Immature natural killer cell (primary cell): ENCODE results near the gene SMOC2. TPM values are rescaled to one million over a fixed set of nuclear protein-coding genes. Genes with fewer than 3 reads are reported as not detected.
A peak's percentile ranks its signal among the peaks of the same experiment; 100 is the strongest.
"Not testable (repeated sequence)": the region's sequence is repeated elsewhere in the genome, so short reads cannot be mapped to it uniquely, and the experiment has no call there.

Experiments
- DNase-seq, 3 donors: peaks; one replicate each; pipeline ENCODE4 v3.0.0; 2022; ENCODE audit warnings: mixed read lengths in 1 of 3
- H3K27ac Mint-ChIP-seq, 6 donors: one replicate each; pipeline ENCODE4 v1.8.0; 2020; ENCODE audit warnings: mixed read lengths in 6 of 6, mild to moderate bottlenecking in 5 of 6, inconsistent platforms in 4 of 6, moderate library complexity in 3 of 6
- H3K27me3 Mint-ChIP-seq, 3 donors: one replicate each; pipeline ENCODE4 v1.8.0; 2020 to 2021; ENCODE audit warnings: low read depth in 3 of 3, mild to moderate bottlenecking in 3 of 3, mixed read lengths in 3 of 3, moderate library complexity in 3 of 3, inconsistent platforms in 1 of 3
- H3K36me3 Mint-ChIP-seq, 3 donors: one replicate each; pipeline ENCODE4 v1.8.0; 2020; ENCODE audit warnings: mixed read lengths in 3 of 3, inconsistent platforms in 2 of 3, mild to moderate bottlenecking in 2 of 3
- H3K4me1 Mint-ChIP-seq, 2 donors: one replicate each; pipeline ENCODE4 v1.8.0; 2020; ENCODE audit warnings: inconsistent platforms in 2 of 2, mild to moderate bottlenecking in 2 of 2, mixed read lengths in 2 of 2, moderate library complexity in 1 of 2
- H3K4me3 Mint-ChIP-seq, 5 donors: one replicate each; pipeline ENCODE4 v1.8.0; 2020; ENCODE audit warnings: mild to moderate bottlenecking in 5 of 5, mixed read lengths in 5 of 5, inconsistent platforms in 3 of 5, moderate library complexity in 3 of 5
- H3K9me3 Mint-ChIP-seq, 6 donors: one replicate each; pipeline ENCODE4 v1.8.0; 2020; ENCODE audit warnings: mild to moderate bottlenecking in 6 of 6, mixed read lengths in 6 of 6, inconsistent platforms in 4 of 6, moderate library complexity in 3 of 6
- polyA plus RNA-seq, 3 donors: library from polyadenylated mRNA; unstranded; fragments of 300-500 nt; fragmentation: Illumina TruSeq; gene quantifications; one replicate each; pipeline ENCODE4 v1.2.3, GENCODE V29; 2021

SMOC2 gene
- polyA plus RNA-seq, 3 donors from 2014 or later, result not detected

GRCh38 chr6:168686831-168687730 lies 246.1 kb downstream of the SMOC2 start:
- H3K36me3 Mint-ChIP-seq, result no peaks in the 10 kb centered on the region
- DNase-seq, result no peak
- no peaks in the 10 kb centered on the region for H3K4me1 Mint-ChIP-seq
- H3K27ac Mint-ChIP-seq, result peak overlapping the region in 1 of 6 donors; percentile 9
- no peaks in the 10 kb centered on the region for H3K9me3 Mint-ChIP-seq
- H3K4me3 Mint-ChIP-seq, result no peak overlapping the region
- peaks cover 0 to 5% (median 2%) of the 10 kb centered on the region in 3 donors for H3K27me3 Mint-ChIP-seq

- peaks cover under 1 to 2% (median 2%) of the 10 kb centered on the region in 3 donors for H3K27me3 Mint-ChIP-seq
Measured at GRCh38 chr6:168690271-168690670, 249.3 kb downstream of the SMOC2 start.

GRCh38 chr6:168691774-168692173 lies 250.8 kb downstream of the SMOC2 start:
- Mint-ChIP-seq H3K9me3 (peaks cover 0 to 4% (median 0%) of the 10 kb centered on the region in 6 donors), H3K27me3 (peaks cover 0 to 4% (median 2%) of the 10 kb centered on the region in 3 donors), H3K4me1 (no peaks in the 10 kb centered on the region), H3K4me3 (no peak overlapping the region), H3K36me3 (peaks cover 0 to 4% (median 0%) of the 10 kb centered on the region in 3 donors), H3K27ac (no peak overlapping the region)
- no peak for DNase-seq

More at GRCh38 chr6:168690271-168690670, 249.3 kb downstream of the SMOC2 start:
- Mint-ChIP-seq H3K4me1 (no peaks in the 10 kb centered on the region), H3K36me3 (no peaks in the 10 kb centered on the region), H3K4me3 (no peak overlapping the region), H3K9me3 (no peaks in the 10 kb centered on the region), H3K27ac (no peak overlapping the region)
- no peak for DNase-seq

GRCh38 chr6:168692193-168692914 lies 251.4 kb downstream of the SMOC2 start:
- DNase-seq, result no peak
- peaks cover 0 to 4% (median 0%) of the 10 kb centered on the region in 6 donors for H3K9me3 Mint-ChIP-seq
- H3K4me3 Mint-ChIP-seq, result no peak overlapping the region
- no peaks in the 10 kb centered on the region for H3K4me1 Mint-ChIP-seq
- H3K27me3 Mint-ChIP-seq, result peaks cover under 1 to 4% (median 4%) of the 10 kb centered on the region in 3 donors
- H3K27ac Mint-ChIP-seq, result no peak overlapping the region
- H3K36me3 Mint-ChIP-seq, result peaks cover 0 to 4% (median 0%) of the 10 kb centered on the region in 3 donors

GRCh38 chr6:168692915-168693257 lies 251.9 kb downstream of the SMOC2 start:
- DNase-seq, H3K4me1 Mint-ChIP-seq, H3K27me3 Mint-ChIP-seq, H3K27ac Mint-ChIP-seq, H3K4me3 Mint-ChIP-seq, H3K36me3 Mint-ChIP-seq, H3K9me3 Mint-ChIP-seq: not testable (repeated sequence)

GRCh38 chr6:168694797-168695196 lies 253.8 kb downstream of the SMOC2 start:
- H3K9me3 Mint-ChIP-seq, H3K27me3 Mint-ChIP-seq, H3K4me3 Mint-ChIP-seq, H3K27ac Mint-ChIP-seq, DNase-seq, H3K36me3 Mint-ChIP-seq, H3K4me1 Mint-ChIP-seq: not testable (repeated sequence)

- H3K27ac Mint-ChIP-seq, result no peak overlapping the region
- no peaks in the 10 kb centered on the region for H3K4me1 Mint-ChIP-seq
- peaks cover 0 to 4% (median 0%) of the 10 kb centered on the region in 3 donors for H3K36me3 Mint-ChIP-seq
- peaks cover 0 to 4% (median 0%) of the 10 kb centered on the region in 6 donors for H3K9me3 Mint-ChIP-seq
- H3K27me3 Mint-ChIP-seq, result peaks cover 2 to 5% (median 4%) of the 10 kb centered on the region in 3 donors
- H3K4me3 Mint-ChIP-seq, result no peak overlapping the region
- no peak for DNase-seq
Measured at GRCh38 chr6:168695701-168696100, 254.7 kb downstream of the SMOC2 start.

- Mint-ChIP-seq H3K27me3 (peaks cover 1 to 9% (median 7%) of the 10 kb centered on the region in 3 donors), H3K4me1 (no peaks in the 10 kb centered on the region), H3K36me3 (peaks cover 0 to 4% (median 0%) of the 10 kb centered on the region in 3 donors), H3K9me3 (peaks cover 0 to 4% (median 0%) of the 10 kb centered on the region in 6 donors), H3K27ac (no peak overlapping the region), H3K4me3 (no peak overlapping the region)
- DNase-seq, result no peak
Measured at GRCh38 chr6:168698923-168699322, 257.9 kb downstream of the SMOC2 start.

- no peaks in the 10 kb centered on the region for H3K4me1 Mint-ChIP-seq
- H3K9me3 Mint-ChIP-seq, result peaks cover 0 to 4% (median 0%) of the 10 kb centered on the region in 6 donors
- no peak overlapping the region for H3K4me3 Mint-ChIP-seq
- H3K27me3 Mint-ChIP-seq, result peaks cover 1 to 9% (median 7%) of the 10 kb centered on the region in 3 donors
- no peak for DNase-seq
- peaks cover 0 to 4% (median 0%) of the 10 kb centered on the region in 3 donors for H3K36me3 Mint-ChIP-seq
- H3K27ac Mint-ChIP-seq, result no peak overlapping the region
Measured at GRCh38 chr6:168699631-168700295, 258.8 kb downstream of the SMOC2 start.

GRCh38 chr6:168700880-168701279 lies 259.9 kb downstream of the SMOC2 start:
- Mint-ChIP-seq H3K27me3 (peaks cover 1 to 9% (median 7%) of the 10 kb centered on the region in 3 donors), H3K4me1 (no peaks in the 10 kb centered on the region), H3K27ac (peak overlapping the region in 1 of 6 donors; percentile 17), H3K36me3 (peaks cover 0 to 4% (median 0%) of the 10 kb centered on the region in 3 donors), H3K4me3 (no peak overlapping the region), H3K9me3 (peaks cover 0 to 4% (median 0%) of the 10 kb centered on the region in 6 donors)
- no peak for DNase-seq

- H3K27ac Mint-ChIP-seq, result no peak overlapping the region
- H3K4me3 Mint-ChIP-seq, result no peak overlapping the region
- H3K27me3 Mint-ChIP-seq, result peaks cover 3 to 14% (median 13%) of the 10 kb centered on the region in 3 donors
- H3K36me3 Mint-ChIP-seq, result no peaks in the 10 kb centered on the region
- DNase-seq, result no peak
- no peaks in the 10 kb centered on the region for H3K9me3 Mint-ChIP-seq
- H3K4me1 Mint-ChIP-seq, result no peaks in the 10 kb centered on the region
Measured at GRCh38 chr6:168703990-168704389, 263.0 kb downstream of the SMOC2 start.

- H3K9me3 Mint-ChIP-seq, result no peaks in the 10 kb centered on the region
- no peak overlapping the region for H3K4me3 Mint-ChIP-seq
- no peaks in the 10 kb centered on the region for H3K4me1 Mint-ChIP-seq
- no peak overlapping the region for H3K27ac Mint-ChIP-seq
- H3K36me3 Mint-ChIP-seq, result no peaks in the 10 kb centered on the region
- no peak for DNase-seq
- H3K27me3 Mint-ChIP-seq, result peaks cover 3 to 17% (median 13%) of the 10 kb centered on the region in 3 donors
Measured at GRCh38 chr6:168704678-168705077, 263.7 kb downstream of the SMOC2 start.

- peaks cover 3 to 17% (median 13%) of the 10 kb centered on the region in 3 donors for H3K27me3 Mint-ChIP-seq
- not testable (repeated sequence) for H3K4me1 Mint-ChIP-seq, H3K27ac Mint-ChIP-seq, H3K9me3 Mint-ChIP-seq, DNase-seq, H3K36me3 Mint-ChIP-seq, H3K4me3 Mint-ChIP-seq
Measured at GRCh38 chr6:168705271-168705670, 264.3 kb downstream of the SMOC2 start.
